Mesendoderm (in vitro differentiated cells): Measurements from ENCODE around the gene PSMA5.
A peak's percentile ranks its signal among the peaks of the same experiment; 100 is the strongest.

Source experiments
- DNase-seq: peaks from one replicate; pipeline ENCODE4 v3.0.0; 2013
- H2AK5ac ChIP-seq: 2 replicates; pipeline ENCODE4 v1.6.1; 2013; ENCODE audit warnings: low read length, inconsistent platforms
- H2BK120ac ChIP-seq: 2 replicates; pipeline ENCODE4 v1.6.1; 2013; ENCODE audit warnings: low read depth, mild to moderate bottlenecking, low read length, moderate library complexity, mixed read lengths
- H2BK15ac ChIP-seq: replicated peaks from 2 replicates; pipeline ENCODE4 v1.6.1; 2013; ENCODE audit warnings: low read depth, mild to moderate bottlenecking, moderate library complexity
- H2BK5ac ChIP-seq: 2 replicates; pipeline ENCODE4 v1.6.1; 2013; ENCODE audit warnings: low read length, inconsistent platforms
- H3K18ac ChIP-seq: 2 replicates; pipeline ENCODE4 v1.6.1; 2013; ENCODE audit warnings: mild to moderate bottlenecking, low read length, mixed read lengths
- H3K23ac ChIP-seq: one replicate; pipeline ENCODE4 v1.6.1; 2013; ENCODE audit warnings: low read length
- H3K27ac ChIP-seq: 2 replicates; pipeline ENCODE4 v1.5.1; 2013; ENCODE audit warnings: low read depth, mild to moderate bottlenecking, inconsistent platforms, low read length, moderate library complexity
- H3K27me3 ChIP-seq: 2 replicates; pipeline ENCODE4 v1.6.1; 2013; ENCODE audit warnings: low read length, control low read depth, mild to moderate bottlenecking, inconsistent platforms; ENCODE audit not compliant: insufficient read depth, poor library complexity
- H3K36me3 ChIP-seq: 2 replicates; pipeline ENCODE4 v1.6.1; 2013; ENCODE audit warnings: low read length, inconsistent platforms; ENCODE audit not compliant: control insufficient read depth, insufficient read depth
- H3K4ac ChIP-seq: one replicate; pipeline ENCODE4 v1.6.1; 2013; ENCODE audit warnings: low read depth, mild to moderate bottlenecking, low read length, moderate library complexity
- H3K4me1 ChIP-seq: 2 replicates; pipeline ENCODE4 v1.6.1; 2013; ENCODE audit warnings: low read depth, low read length, inconsistent platforms; ENCODE audit not compliant: control insufficient read depth
- H3K4me2 ChIP-seq: 2 replicates; pipeline ENCODE4 v1.6.1; 2013; ENCODE audit warnings: low read length
- H3K4me3 ChIP-seq: 2 replicates; pipeline ENCODE4 v1.5.1; 2013; ENCODE audit warnings: mild to moderate bottlenecking, low read length
- H3K56ac ChIP-seq: one replicate; pipeline ENCODE4 v1.6.1; 2013; ENCODE audit warnings: low read length
- H3K79me1 ChIP-seq: 2 replicates; pipeline ENCODE4 v1.6.1; 2013; ENCODE audit warnings: low read length, inconsistent platforms
- H3K79me2 ChIP-seq: 2 replicates; pipeline ENCODE4 v1.6.1; 2013; ENCODE audit warnings: mild to moderate bottlenecking, low read length; ENCODE audit not compliant: control insufficient read depth, insufficient read depth
- H3K9ac ChIP-seq: 2 replicates; pipeline ENCODE4 v1.6.1; 2013; ENCODE audit warnings: low read length, inconsistent platforms
- H4K5ac ChIP-seq: one replicate; pipeline ENCODE4 v1.6.1; 2013; ENCODE audit warnings: low read length
- H4K8ac ChIP-seq: one replicate; pipeline ENCODE4 v1.6.1; 2013; ENCODE audit warnings: low read depth, mild to moderate bottlenecking, control low read depth, low read length, moderate library complexity
- WGBS: extraction: QIAGEN DNeasy Blood & Tissue Kit; methylation state at CpG from one replicate; pipeline ENCODE4 v1.1.7; 2013; ENCODE audit warnings: low lambda C conversion rate, missing lambda C conversion rate; ENCODE audit not compliant: insufficient coverage; ENCODE audit errors: extremely low coverage; 5-methylcytosine and 5-hydroxymethylcytosine counted together

PSMA5 gene

DNA sequence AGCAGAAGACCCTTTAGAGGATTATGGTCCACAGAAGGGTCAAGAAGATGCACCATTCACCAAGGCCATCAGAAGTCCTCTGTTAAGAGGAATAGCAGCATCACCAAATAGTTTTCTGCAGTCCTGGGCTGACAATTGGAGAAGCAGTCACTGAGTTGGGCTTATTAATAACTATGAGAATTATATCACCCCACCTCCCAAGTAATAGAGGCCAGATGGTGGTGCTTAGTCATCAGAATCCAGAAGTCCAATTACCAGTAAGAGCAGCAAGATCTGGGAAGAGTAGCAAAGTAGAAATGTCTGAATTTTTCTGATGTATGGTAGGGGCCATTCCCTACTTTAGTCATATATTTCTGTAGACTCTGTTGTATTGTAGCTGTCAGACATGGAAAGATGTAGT is 6.1 kb upstream of the PSMA5 start:
- H3K4me2 ChIP-seq, result no peak overlapping the region
- H3K36me3 ChIP-seq, result no peaks in the 10 kb centered on the region
- H3K27ac ChIP-seq, result no peak overlapping the region
- no peaks in the 10 kb centered on the region for H3K79me1 ChIP-seq
- no peak overlapping the region for H4K8ac ChIP-seq
- no peak overlapping the region for H2BK120ac ChIP-seq
- H3K79me2 ChIP-seq, result no peaks in the 10 kb centered on the region
- no peak overlapping the region for H3K4me3 ChIP-seq
- no peak overlapping the region for H2BK5ac ChIP-seq
- no peak overlapping the region for H3K56ac ChIP-seq
- no peak overlapping the region for H2AK5ac ChIP-seq
- H3K27me3 ChIP-seq, result no peaks in the 10 kb centered on the region
- no peak overlapping the region for H3K18ac ChIP-seq
- no peak overlapping the region for H3K4ac ChIP-seq
- no peak overlapping the region for H3K9ac ChIP-seq
- no peak for DNase-seq
- H3K23ac ChIP-seq, result no peak overlapping the region
- no peak overlapping the region for H4K5ac ChIP-seq
- H2BK15ac ChIP-seq, result no peak overlapping the region
- no peaks in the 10 kb centered on the region for H3K4me1 ChIP-seq

DNA sequence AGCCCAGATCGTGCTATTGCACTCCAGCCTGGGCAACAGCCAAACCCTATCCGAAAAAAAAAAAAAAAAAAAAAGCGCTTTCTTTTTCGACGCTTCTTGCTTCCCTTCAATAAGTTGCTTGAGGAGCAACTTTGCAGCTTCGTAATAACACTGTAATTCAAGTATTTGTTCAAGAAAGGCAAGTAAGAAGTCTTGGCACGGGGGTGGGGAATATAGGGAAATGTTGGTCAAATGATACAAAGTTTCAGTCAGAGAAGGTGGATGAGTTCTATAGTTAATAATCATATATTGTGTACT is 871 bp upstream of the PSMA5 start:
- H3K27ac ChIP-seq, result no peak overlapping the region
- DNase-seq, result no peak

DNA sequence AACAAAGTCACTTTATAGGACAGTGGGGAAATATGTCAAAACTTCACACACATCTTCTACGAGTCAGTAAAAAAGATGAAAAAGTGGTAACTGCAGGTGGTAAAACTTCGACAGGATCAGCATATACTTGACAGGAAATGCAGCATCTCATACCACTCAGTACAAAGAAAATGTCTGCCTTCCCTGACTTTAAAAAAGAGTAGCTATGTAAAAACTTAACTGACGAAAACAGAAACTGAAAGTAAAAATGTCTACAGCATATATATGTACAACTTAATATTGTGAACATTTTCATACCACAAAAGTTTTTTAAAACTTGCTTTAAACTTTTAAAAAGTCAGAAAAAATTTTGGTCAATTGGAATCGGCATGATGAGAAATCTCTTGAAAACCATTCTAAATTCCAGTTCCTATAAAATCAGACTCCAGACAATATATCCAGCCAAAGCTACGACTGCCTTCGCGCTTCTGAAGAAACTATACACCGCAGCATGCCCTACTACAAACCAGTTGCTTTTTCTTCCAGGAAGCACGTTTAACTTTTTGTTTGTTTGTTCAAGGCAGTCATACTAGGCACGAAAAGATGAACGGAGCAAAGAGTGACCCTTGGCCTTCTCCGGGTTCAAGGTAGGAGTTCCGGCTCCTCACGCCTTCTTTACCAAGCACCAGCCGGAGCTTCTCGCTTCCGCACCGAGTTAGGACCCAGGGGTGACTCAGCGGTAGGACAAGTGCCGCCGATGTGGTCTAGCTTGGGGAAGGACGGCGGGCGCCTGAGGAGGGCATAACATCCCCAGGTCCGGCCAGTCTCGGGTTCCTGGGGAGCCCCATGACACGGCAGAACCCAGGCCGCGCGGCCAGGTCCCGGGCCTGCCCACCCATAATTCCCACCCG is 612 bp downstream of the PSMA5 start:
- Histone ChIP-seq H2AK5ac (no peak overlapping the region), H4K8ac (no peak overlapping the region), H3K27ac (peak overlapping the region; percentile 55), H2BK120ac (no peak overlapping the region), H3K27me3 (no peaks in the 10 kb centered on the region), H3K56ac (peak overlapping the region; percentile 93), H3K18ac (no peak overlapping the region), H2BK15ac (no peak overlapping the region), H3K36me3 (no peaks in the 10 kb centered on the region), H3K4me3 (peak overlapping the region; percentile 28), H2BK5ac (no peak overlapping the region), H4K5ac (no peak overlapping the region), H3K79me1 (peaks cover 4% of the 10 kb centered on the region), H3K79me2 (peaks cover 34% of the 10 kb centered on the region), H3K9ac (peak overlapping the region; percentile 88), H3K23ac (peak overlapping the region; percentile 54), H3K4me2 (peak overlapping the region; percentile 45), H3K4ac (no peak overlapping the region), H3K4me1 (no peaks in the 10 kb centered on the region)
- no CpG with 5 or more reads among the region's 32 CpGs for WGBS
- DNase-seq, result peak; percentile 69

More for the DNA sequence above, 871 bp upstream of the PSMA5 start:
- H3K18ac ChIP-seq, result no peak overlapping the region
- no peaks in the 10 kb centered on the region for H3K36me3 ChIP-seq
- H3K56ac ChIP-seq, result peak overlapping the region; percentile 91
- no peak overlapping the region for H3K4ac ChIP-seq
- H3K4me2 ChIP-seq, result peak overlapping the region; percentile 94
- WGBS, result no CpG with 5 or more reads among the region's 7 CpGs
- no peak overlapping the region for H4K8ac ChIP-seq
- no peak overlapping the region for H2BK15ac ChIP-seq
- H3K79me2 ChIP-seq, result peaks cover 30% of the 10 kb centered on the region
- H4K5ac ChIP-seq, result no peak overlapping the region
- no peak overlapping the region for H2AK5ac ChIP-seq
- peak overlapping the region; percentile 79 for H3K4me3 ChIP-seq
- no peak overlapping the region for H2BK5ac ChIP-seq
- no peak overlapping the region for H3K23ac ChIP-seq
- no peak overlapping the region for H2BK120ac ChIP-seq
- H3K4me1 ChIP-seq, result no peaks in the 10 kb centered on the region
- H3K79me1 ChIP-seq, result peaks cover 2% of the 10 kb centered on the region
- H3K9ac ChIP-seq, result peak overlapping the region; percentile 90
- H3K27me3 ChIP-seq, result no peaks in the 10 kb centered on the region

DNA sequence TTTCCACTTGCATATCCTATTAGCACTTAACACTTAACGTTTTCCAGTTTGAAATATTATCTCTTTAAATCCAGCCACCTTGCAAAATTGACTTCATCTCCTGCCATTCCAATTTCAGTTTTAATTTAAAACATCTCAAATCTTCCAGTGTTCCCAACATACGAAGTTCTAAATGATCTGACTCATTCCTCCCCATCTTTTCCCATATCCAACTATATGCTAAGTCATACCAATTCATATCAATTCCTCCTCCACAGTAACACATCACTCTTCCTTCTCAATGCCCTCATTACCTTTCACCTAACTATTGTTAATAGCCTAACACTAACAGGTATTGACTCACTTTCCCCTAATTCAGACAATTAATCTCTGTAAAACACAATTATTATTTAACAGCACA is 2.8 kb downstream of the PSMA5 start:
- 100% methylated on average over 1 of the region's 2 CpGs for WGBS

DNA sequence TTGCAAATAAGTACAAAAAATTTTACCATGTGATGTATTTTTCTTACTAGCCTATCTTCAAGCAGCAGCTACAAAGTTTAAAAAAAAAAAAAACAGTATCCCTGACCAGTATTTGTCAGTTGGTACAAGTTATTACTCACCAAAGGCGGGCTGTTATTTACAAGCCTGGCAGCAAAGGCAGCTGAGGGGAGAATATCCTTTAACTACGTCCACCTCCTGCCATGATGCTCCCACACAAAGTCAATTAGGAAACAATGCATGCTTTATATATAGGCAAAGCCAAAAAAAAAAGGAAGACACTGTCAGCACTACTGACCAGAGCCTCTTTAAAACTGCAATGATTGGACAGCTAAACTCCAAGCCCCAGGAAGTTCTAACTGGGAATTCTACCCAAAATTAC is 13.7 kb downstream of the PSMA5 start:
- no peaks in the 10 kb centered on the region for H3K27me3 ChIP-seq
- DNase-seq, result no peak
- H2BK120ac ChIP-seq, result no peak overlapping the region
- no peak overlapping the region for H2AK5ac ChIP-seq
- no peak overlapping the region for H2BK5ac ChIP-seq
- no peak overlapping the region for H2BK15ac ChIP-seq
- H3K4me3 ChIP-seq, result no peak overlapping the region
- no peak overlapping the region for H3K56ac ChIP-seq
- H3K4ac ChIP-seq, result no peak overlapping the region
- H4K8ac ChIP-seq, result no peak overlapping the region
- peaks cover 13% of the 10 kb centered on the region for H3K36me3 ChIP-seq
- no peak overlapping the region for H3K23ac ChIP-seq
- H3K79me2 ChIP-seq, result peaks cover 8% of the 10 kb centered on the region
- no CpG with 5 or more reads among the region's 2 CpGs for WGBS
- H3K79me1 ChIP-seq, result peaks cover 4% of the 10 kb centered on the region
- no peak overlapping the region for H3K9ac ChIP-seq
- no peak overlapping the region for H3K4me2 ChIP-seq
- H3K4me1 ChIP-seq, result no peaks in the 10 kb centered on the region
- H4K5ac ChIP-seq, result no peak overlapping the region
- H3K27ac ChIP-seq, result no peak overlapping the region
- H3K18ac ChIP-seq, result no peak overlapping the region

More for the DNA sequence above, 2.8 kb downstream of the PSMA5 start:
- peaks cover 4% of the 10 kb centered on the region for H3K79me1 ChIP-seq
- H3K79me2 ChIP-seq, result peaks cover 36% of the 10 kb centered on the region
- H3K4me1 ChIP-seq, result no peaks in the 10 kb centered on the region
- no peak overlapping the region for H3K23ac ChIP-seq
- no peak overlapping the region for H3K18ac ChIP-seq
- no peak for DNase-seq
- no peak overlapping the region for H2BK120ac ChIP-seq
- H2BK5ac ChIP-seq, result no peak overlapping the region
- no peaks in the 10 kb centered on the region for H3K27me3 ChIP-seq
- no peak overlapping the region for H3K4ac ChIP-seq
- no peak overlapping the region for H2BK15ac ChIP-seq
- H3K9ac ChIP-seq, result no peak overlapping the region
- H2AK5ac ChIP-seq, result no peak overlapping the region
- no peak overlapping the region for H3K4me2 ChIP-seq
- H3K36me3 ChIP-seq, result no peaks in the 10 kb centered on the region
- H3K27ac ChIP-seq, result no peak overlapping the region
- H4K8ac ChIP-seq, result no peak overlapping the region
- no peak overlapping the region for H3K56ac ChIP-seq
- H4K5ac ChIP-seq, result no peak overlapping the region
- no peak overlapping the region for H3K4me3 ChIP-seq

DNA sequence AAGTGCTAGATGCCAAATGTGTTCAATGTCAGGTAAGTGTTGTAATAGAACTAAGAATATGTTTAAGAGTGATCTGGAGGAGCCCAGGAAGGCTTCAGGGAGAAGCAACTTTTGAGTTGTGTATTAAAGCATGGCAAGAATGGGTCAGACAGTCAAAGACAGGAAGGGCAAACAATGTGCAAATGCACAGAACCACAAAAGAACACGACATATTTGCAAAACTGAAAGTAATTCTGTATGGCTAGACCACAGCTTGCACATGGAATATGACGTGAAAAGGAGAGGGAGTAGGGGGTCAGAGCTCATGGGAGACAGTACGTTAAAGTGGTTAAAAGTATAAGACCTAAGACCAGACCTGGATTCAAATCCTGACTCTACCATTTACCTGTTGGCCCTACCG is 21.4 kb downstream of the PSMA5 start:
- no peaks in the 10 kb centered on the region for H3K4me1 ChIP-seq
- H3K23ac ChIP-seq, result no peak overlapping the region
- no peak overlapping the region for H3K4me3 ChIP-seq
- whole genome bisulfite sequencing, result no CpG with 5 or more reads among the region's 4 CpGs
- no peak overlapping the region for H2AK5ac ChIP-seq
- no peak overlapping the region for H3K4ac ChIP-seq
- no peak overlapping the region for H2BK15ac ChIP-seq
- no peak overlapping the region for H3K18ac ChIP-seq
- H2BK120ac ChIP-seq, result no peak overlapping the region
- H3K4me2 ChIP-seq, result no peak overlapping the region
- H3K36me3 ChIP-seq, result peaks cover 4% of the 10 kb centered on the region
- H2BK5ac ChIP-seq, result no peak overlapping the region
- no peak for DNase-seq
- H3K79me2 ChIP-seq, result no peaks in the 10 kb centered on the region
- no peak overlapping the region for H4K5ac ChIP-seq
- no peak overlapping the region for H4K8ac ChIP-seq
- H3K27me3 ChIP-seq, result no peaks in the 10 kb centered on the region
- H3K79me1 ChIP-seq, result no peaks in the 10 kb centered on the region
- no peak overlapping the region for H3K56ac ChIP-seq
- H3K9ac ChIP-seq, result no peak overlapping the region
- no peak overlapping the region for H3K27ac ChIP-seq
